ENCODE results near the gene SLC38A1.

Gene SLC38A1

GRCh38 chr12:46188170-46188569 is 80.7 kb downstream of the SLC38A1 start:
- no peak overlapping the region for H3K4me3 ChIP-seq (ENCODE audit: insufficient read length, low read depth)
- H3K4me1 ChIP-seq (ENCODE audit: insufficient read depth, insufficient read length): no peaks in the 10 kb centered on the region
- TF ChIP-seq ZNF274 (IDR thresholded peaks at IDR 0.05; ENCODE audit: low read depth, low read length) (no peak), SUZ12 (IDR thresholded peaks at IDR 0.05; ENCODE audit: extremely low read depth, insufficient read depth, insufficient read length) (no peak), YY1 (IDR thresholded peaks at IDR 0.05; ENCODE audit: insufficient read depth, insufficient read length) (no peak)
- H3K9me3 ChIP-seq (ENCODE audit: insufficient read depth, low read length): no peaks in the 10 kb centered on the region
- H3K36me3 ChIP-seq (ENCODE audit: insufficient read depth, insufficient read length, low read length): peaks cover 50% of the 10 kb centered on the region
- H3K9ac ChIP-seq (ENCODE audit: insufficient read length, low read depth): no peak overlapping the region
- DNase-seq (ENCODE audit: low read depth, low spot score): no peak
- H3K27me3 ChIP-seq (ENCODE audit: insufficient read depth, insufficient read length): no peaks in the 10 kb centered on the region

- no peak overlapping the region for H3K4me3 ChIP-seq (ENCODE audit: insufficient read length, low read depth)
- peaks cover 44% of the 10 kb centered on the region for H3K36me3 ChIP-seq (ENCODE audit: insufficient read depth, insufficient read length, low read length)
Observed at GRCh38 chr12:46187023-46187422, 81.8 kb downstream of the SLC38A1 start.

GRCh38 chr12:46186088-46186487 is 82.8 kb downstream of the SLC38A1 start:
- no peaks in the 10 kb centered on the region for H3K4me1 ChIP-seq (ENCODE audit: insufficient read depth, insufficient read length)
- no peak overlapping the region for H3K4me3 ChIP-seq (ENCODE audit: insufficient read length, low read depth)
- peaks cover 41% of the 10 kb centered on the region for H3K36me3 ChIP-seq (ENCODE audit: insufficient read depth, insufficient read length, low read length)
- no peaks in the 10 kb centered on the region for H3K9me3 ChIP-seq (ENCODE audit: insufficient read depth, low read length)
- H3K9ac ChIP-seq (ENCODE audit: insufficient read length, low read depth): no peak overlapping the region
- H3K27me3 ChIP-seq (ENCODE audit: insufficient read depth, insufficient read length): no peaks in the 10 kb centered on the region
- TF ChIP-seq SUZ12 (IDR thresholded peaks at IDR 0.05; ENCODE audit: extremely low read depth, insufficient read depth, insufficient read length): no peak
- no peak for TF ChIP-seq YY1 (IDR thresholded peaks at IDR 0.05; ENCODE audit: insufficient read depth, insufficient read length)
- TF ChIP-seq ZNF274 (IDR thresholded peaks at IDR 0.05; ENCODE audit: low read depth, low read length): no peak
- no peak for DNase-seq (ENCODE audit: low read depth, low spot score)

More at GRCh38 chr12:46187023-46187422, 81.8 kb downstream of the SLC38A1 start:
- Histone ChIP-seq H3K4me1 (ENCODE audit: insufficient read depth, insufficient read length) (no peaks in the 10 kb centered on the region), H3K9me3 (ENCODE audit: insufficient read depth, low read length) (no peaks in the 10 kb centered on the region), H3K27me3 (ENCODE audit: insufficient read depth, insufficient read length) (no peaks in the 10 kb centered on the region), H3K9ac (ENCODE audit: insufficient read length, low read depth) (no peak overlapping the region)
- no peak for DNase-seq (ENCODE audit: low read depth, low spot score)
- TF ChIP-seq ZNF274 (IDR thresholded peaks at IDR 0.05; ENCODE audit: low read depth, low read length): no peak
- no peak for TF ChIP-seq SUZ12 (IDR thresholded peaks at IDR 0.05; ENCODE audit: extremely low read depth, insufficient read depth, insufficient read length)
- no peak for TF ChIP-seq YY1 (IDR thresholded peaks at IDR 0.05; ENCODE audit: insufficient read depth, insufficient read length)

GRCh38 chr12:46185686-46186085 is 83.2 kb downstream of the SLC38A1 start:
- peaks cover 41% of the 10 kb centered on the region for H3K36me3 ChIP-seq (ENCODE audit: insufficient read depth, insufficient read length, low read length)
- H3K27me3 ChIP-seq (ENCODE audit: insufficient read depth, insufficient read length): no peaks in the 10 kb centered on the region
- no peaks in the 10 kb centered on the region for H3K4me1 ChIP-seq (ENCODE audit: insufficient read depth, insufficient read length)

GRCh38 chr12:46184798-46185595 is 83.8 kb downstream of the SLC38A1 start:
- H3K4me1 ChIP-seq (ENCODE audit: insufficient read depth, insufficient read length): no peaks in the 10 kb centered on the region
- H3K27me3 ChIP-seq (ENCODE audit: insufficient read depth, insufficient read length): no peaks in the 10 kb centered on the region
- peaks cover 41% of the 10 kb centered on the region for H3K36me3 ChIP-seq (ENCODE audit: insufficient read depth, insufficient read length, low read length)
- H3K9ac ChIP-seq (ENCODE audit: insufficient read length, low read depth): no peak overlapping the region
- no peak for DNase-seq (ENCODE audit: low read depth, low spot score)
- no peak overlapping the region for H3K4me3 ChIP-seq (ENCODE audit: insufficient read length, low read depth)
- TF ChIP-seq ZNF274 (IDR thresholded peaks at IDR 0.05; ENCODE audit: low read depth, low read length) (no peak), SUZ12 (IDR thresholded peaks at IDR 0.05; ENCODE audit: extremely low read depth, insufficient read depth, insufficient read length) (no peak), YY1 (IDR thresholded peaks at IDR 0.05; ENCODE audit: insufficient read depth, insufficient read length) (no peak)
- H3K9me3 ChIP-seq (ENCODE audit: insufficient read depth, low read length): no peaks in the 10 kb centered on the region

More at GRCh38 chr12:46185686-46186085, 83.2 kb downstream of the SLC38A1 start:
- Histone ChIP-seq H3K9ac (ENCODE audit: insufficient read length, low read depth) (no peak overlapping the region), H3K9me3 (ENCODE audit: insufficient read depth, low read length) (no peaks in the 10 kb centered on the region), H3K4me3 (ENCODE audit: insufficient read length, low read depth) (no peak overlapping the region)
- TF ChIP-seq ZNF274 (IDR thresholded peaks at IDR 0.05; ENCODE audit: low read depth, low read length) (no peak), SUZ12 (IDR thresholded peaks at IDR 0.05; ENCODE audit: extremely low read depth, insufficient read depth, insufficient read length) (no peak), YY1 (IDR thresholded peaks at IDR 0.05; ENCODE audit: insufficient read depth, insufficient read length) (no peak)
- DNase-seq (ENCODE audit: low read depth, low spot score): no peak

GRCh38 chr12:46183112-46183511 is 85.7 kb downstream of the SLC38A1 start:
- H3K36me3 ChIP-seq (ENCODE audit: insufficient read depth, insufficient read length, low read length): peaks cover 27% of the 10 kb centered on the region
- no peak overlapping the region for H3K4me3 ChIP-seq (ENCODE audit: insufficient read length, low read depth)
- H3K27me3 ChIP-seq (ENCODE audit: insufficient read depth, insufficient read length): no peaks in the 10 kb centered on the region
- TF ChIP-seq SUZ12 (IDR thresholded peaks at IDR 0.05; ENCODE audit: extremely low read depth, insufficient read depth, insufficient read length) (no peak), ZNF274 (IDR thresholded peaks at IDR 0.05; ENCODE audit: low read depth, low read length) (no peak), YY1 (IDR thresholded peaks at IDR 0.05; ENCODE audit: insufficient read depth, insufficient read length) (no peak)
- DNase-seq (ENCODE audit: low read depth, low spot score): no peak
- no peaks in the 10 kb centered on the region for H3K4me1 ChIP-seq (ENCODE audit: insufficient read depth, insufficient read length)
- H3K9ac ChIP-seq (ENCODE audit: insufficient read length, low read depth): no peak overlapping the region
- H3K9me3 ChIP-seq (ENCODE audit: insufficient read depth, low read length): no peaks in the 10 kb centered on the region

- no peaks in the 10 kb centered on the region for H3K4me1 ChIP-seq (ENCODE audit: insufficient read depth, insufficient read length)
- no peaks in the 10 kb centered on the region for H3K9me3 ChIP-seq (ENCODE audit: insufficient read depth, low read length)
- no peak for DNase-seq (ENCODE audit: low read depth, low spot score)
- H3K27me3 ChIP-seq (ENCODE audit: insufficient read depth, insufficient read length): no peaks in the 10 kb centered on the region
- no peak overlapping the region for H3K9ac ChIP-seq (ENCODE audit: insufficient read length, low read depth)
- H3K4me3 ChIP-seq (ENCODE audit: insufficient read length, low read depth): no peak overlapping the region
- TF ChIP-seq ZNF274 (IDR thresholded peaks at IDR 0.05; ENCODE audit: low read depth, low read length): no peak
- H3K36me3 ChIP-seq (ENCODE audit: insufficient read depth, insufficient read length, low read length): peaks cover 14% of the 10 kb centered on the region
Observed at GRCh38 chr12:46181465-46181864, 87.4 kb downstream of the SLC38A1 start.
